ENCODE results near the gene CDRT15. TPM values are rescaled to one million over a fixed set of nuclear protein-coding genes. Genes with fewer than 3 reads are reported as not detected.
"Not testable (repeated sequence)": the region's sequence is repeated elsewhere in the genome, so short reads cannot be mapped to it uniquely, and the experiment has no call there.

The CDRT15 gene
- not detected for polyA plus RNA-seq (2013, experiment 1 of 2)
- polyA plus RNA-seq (2013, experiment 2 of 2), result not detected

DNA sequence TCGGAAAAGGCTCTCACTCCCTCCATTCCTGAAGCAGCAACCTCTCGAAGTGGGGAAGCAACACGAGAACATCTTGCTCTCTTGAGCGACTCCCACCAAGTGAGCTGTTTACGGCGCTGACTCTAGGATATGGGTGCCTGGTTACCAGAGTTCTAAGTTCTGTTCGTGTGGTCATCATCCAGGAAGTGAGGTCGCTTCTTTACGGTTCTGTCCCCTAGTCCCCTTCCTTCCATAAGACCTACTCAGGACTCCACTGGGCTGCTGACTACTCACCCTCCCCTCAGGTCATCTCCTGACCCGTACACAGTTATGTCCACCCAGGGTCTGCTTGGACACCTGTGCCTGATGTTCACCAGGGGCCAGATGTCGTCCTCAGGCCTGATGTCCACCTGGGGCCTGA, at the start of gene CDRT15:
Gene CDRT15, minus strand, starts transcription at position 101 of the 400 bp plus-strand sequence. Its CDS starts 29 bp downstream, at position 72.
- H2BK120ac ChIP-seq (ENCODE audit: low read depth, low read length); H2AK5ac ChIP-seq (ENCODE audit: low read depth, low read length); H3K9ac ChIP-seq (ENCODE audit: low read depth, low read length, poor library complexity); H2BK12ac ChIP-seq (ENCODE audit: low read length); H3K14ac ChIP-seq (ENCODE audit: low read length); H3K4me1 ChIP-seq (ENCODE audit: control insufficient read depth in 2 of 2, insufficient read depth in 1 of 2, low read depth in 1 of 2, low read length in 2 of 2); H4K8ac ChIP-seq (ENCODE audit: low read depth, low read length); H3K27ac ChIP-seq (replicated peaks; ENCODE audit: low read length); H3K18ac ChIP-seq (ENCODE audit: low read length); H3K23ac ChIP-seq (ENCODE audit: low read depth, low read length, poor library complexity); H3K9me3 ChIP-seq (replicated peaks in 1 of 2; ENCODE audit: control insufficient read depth in 2 of 2, insufficient read depth in 1 of 2, low read depth in 1 of 2, low read length in 2 of 2); H2AFZ ChIP-seq (ENCODE audit: low read length); H3K4me3 ChIP-seq (ENCODE audit: low read length in 2 of 2); H3K27me3 ChIP-seq (ENCODE audit: control insufficient read depth in 3 of 3, insufficient read depth in 3 of 3, low read depth in 1 of 3, low read length in 3 of 3); H3K36me3 ChIP-seq (replicated peaks in 1 of 2; ENCODE audit: control insufficient read depth in 2 of 2, insufficient read depth in 2 of 2, low read length in 2 of 2); H3K4ac ChIP-seq (ENCODE audit: low read length); H4K91ac ChIP-seq (ENCODE audit: low read depth, low read length, poor library complexity); H2BK15ac ChIP-seq (ENCODE audit: low read length); DNase-seq (ENCODE audit: low spot score); H3K4me2 ChIP-seq (ENCODE audit: insufficient read depth, low read length, poor library complexity, severe bottlenecking); H2BK5ac ChIP-seq (ENCODE audit: low read length); H3K79me1 ChIP-seq (ENCODE audit: low read depth, low read length): not testable (repeated sequence)
- no CpG with 5 or more reads among the region's 11 CpGs for WGBS, 2 donors (ENCODE audit: extremely low coverage in 2 of 2, insufficient read length in 2 of 2, insufficient replicate concordance in 1 of 2)

- H3K4me2 ChIP-seq (ENCODE audit: insufficient read depth, low read length, poor library complexity, severe bottlenecking), result no peak overlapping the region
- no peak overlapping the region for H2AFZ ChIP-seq (ENCODE audit: low read length)
- H3K4me3 ChIP-seq (ENCODE audit: low read length in 2 of 2), result no peak overlapping the region
- H3K18ac ChIP-seq (ENCODE audit: low read length), result no peak overlapping the region
- no peak overlapping the region for H2BK12ac ChIP-seq (ENCODE audit: low read length)
- H3K27ac ChIP-seq (replicated peaks; ENCODE audit: low read length), result no peak overlapping the region
- no peaks in the 10 kb centered on the region for H3K9me3 ChIP-seq (replicated peaks in 1 of 2; ENCODE audit: control insufficient read depth in 2 of 2, insufficient read depth in 1 of 2, low read depth in 1 of 2, low read length in 2 of 2)
- no peak overlapping the region for H3K23ac ChIP-seq (ENCODE audit: low read depth, low read length, poor library complexity)
- H3K4ac ChIP-seq (ENCODE audit: low read length), result no peak overlapping the region
- WGBS, 2 donors (ENCODE audit: extremely low coverage in 2 of 2, insufficient read length in 2 of 2, insufficient replicate concordance in 1 of 2), result no CpG with 5 or more reads among the region's 2 CpGs
- H3K14ac ChIP-seq (ENCODE audit: low read length), result no peak overlapping the region
- peaks cover 0 to 6% (median 0%) of the 10 kb centered on the region in 3 experiments for H3K27me3 ChIP-seq (ENCODE audit: control insufficient read depth in 3 of 3, insufficient read depth in 3 of 3, low read depth in 1 of 3, low read length in 3 of 3)
- H2AK5ac ChIP-seq (ENCODE audit: low read depth, low read length), result no peak overlapping the region
- H3K79me1 ChIP-seq (ENCODE audit: low read depth, low read length), result no peaks in the 10 kb centered on the region
- H2BK5ac ChIP-seq (ENCODE audit: low read length), result no peak overlapping the region
- H3K9ac ChIP-seq (ENCODE audit: low read depth, low read length, poor library complexity), result no peak overlapping the region
- peaks cover 0 to 1% of the 10 kb centered on the region in 2 donors for H3K4me1 ChIP-seq (ENCODE audit: control insufficient read depth in 2 of 2, insufficient read depth in 1 of 2, low read depth in 1 of 2, low read length in 2 of 2)
- no peak overlapping the region for H2BK15ac ChIP-seq (ENCODE audit: low read length)
- DNase-seq (ENCODE audit: low spot score), result no peak
- H4K8ac ChIP-seq (ENCODE audit: low read depth, low read length), result no peak overlapping the region
- no peak overlapping the region for H2BK120ac ChIP-seq (ENCODE audit: low read depth, low read length)
- H4K91ac ChIP-seq (ENCODE audit: low read depth, low read length, poor library complexity), result no peak overlapping the region
- H3K36me3 ChIP-seq (replicated peaks in 1 of 2; ENCODE audit: control insufficient read depth in 2 of 2, insufficient read depth in 2 of 2, low read length in 2 of 2), result no peaks in the 10 kb centered on the region
Observed at GRCh38 chr17:14282726-14283125, 46.1 kb upstream of the CDRT15 start.

DNA sequence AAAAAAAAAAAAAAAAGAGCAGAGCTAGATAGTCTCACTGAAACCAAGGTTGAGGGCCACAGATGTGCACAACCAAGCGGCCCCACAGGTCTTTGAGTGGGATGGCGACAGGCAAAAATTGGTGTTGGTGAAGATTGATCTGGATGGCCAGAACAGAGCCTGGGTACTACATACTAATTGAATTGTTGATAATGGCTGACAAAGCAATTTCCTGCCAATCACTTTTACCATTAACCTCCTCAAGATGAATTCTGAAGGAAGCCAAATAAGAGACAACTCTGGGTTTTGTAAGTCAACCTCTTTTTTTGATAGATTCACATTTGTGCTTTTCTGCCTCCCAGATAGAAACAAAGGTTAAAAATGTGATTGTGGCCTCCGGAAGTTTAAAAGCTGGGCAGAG, 44.9 kb upstream of the CDRT15 start:
- Histone ChIP-seq H3K9me3 (replicated peaks in 1 of 2; ENCODE audit: control insufficient read depth in 2 of 2, insufficient read depth in 1 of 2, low read depth in 1 of 2, low read length in 2 of 2) (no peaks in the 10 kb centered on the region), H2AK5ac (ENCODE audit: low read depth, low read length) (no peak overlapping the region), H2BK12ac (ENCODE audit: low read length) (no peak overlapping the region), H4K8ac (ENCODE audit: low read depth, low read length) (no peak overlapping the region), H3K4me1 (ENCODE audit: control insufficient read depth in 2 of 2, insufficient read depth in 1 of 2, low read depth in 1 of 2, low read length in 2 of 2) (peaks cover 0 to 1% of the 10 kb centered on the region in 2 donors), H2BK120ac (ENCODE audit: low read depth, low read length) (no peak overlapping the region), H3K4me3 (ENCODE audit: low read length in 2 of 2) (no peak overlapping the region), H3K27me3 (ENCODE audit: control insufficient read depth in 3 of 3, insufficient read depth in 3 of 3, low read depth in 1 of 3, low read length in 3 of 3) (peaks cover 0 to 6% (median 0%) of the 10 kb centered on the region in 3 experiments), H3K18ac (ENCODE audit: low read length) (no peak overlapping the region), H2AFZ (ENCODE audit: low read length) (no peak overlapping the region), H3K23ac (ENCODE audit: low read depth, low read length, poor library complexity) (no peak overlapping the region), H4K91ac (ENCODE audit: low read depth, low read length, poor library complexity) (no peak overlapping the region), H3K4ac (ENCODE audit: low read length) (no peak overlapping the region), H3K27ac (replicated peaks; ENCODE audit: low read length) (no peak overlapping the region), H3K36me3 (replicated peaks in 1 of 2; ENCODE audit: control insufficient read depth in 2 of 2, insufficient read depth in 2 of 2, low read length in 2 of 2) (no peaks in the 10 kb centered on the region), H2BK15ac (ENCODE audit: low read length) (no peak overlapping the region), H3K14ac (ENCODE audit: low read length) (no peak overlapping the region), H3K79me1 (ENCODE audit: low read depth, low read length) (no peaks in the 10 kb centered on the region), H2BK5ac (ENCODE audit: low read length) (no peak overlapping the region), H3K4me2 (ENCODE audit: insufficient read depth, low read length, poor library complexity, severe bottlenecking) (no peak overlapping the region), H3K9ac (ENCODE audit: low read depth, low read length, poor library complexity) (no peak overlapping the region)
- no CpG with 5 or more reads among the region's 3 CpGs for WGBS, 2 donors (ENCODE audit: extremely low coverage in 2 of 2, insufficient read length in 2 of 2, insufficient replicate concordance in 1 of 2)
- no peak for DNase-seq (ENCODE audit: low spot score)

- no peak overlapping the region for H3K23ac ChIP-seq (ENCODE audit: low read depth, low read length, poor library complexity)
- peaks cover 0 to 3% of the 10 kb centered on the region in 2 donors for H3K9me3 ChIP-seq (replicated peaks in 1 of 2; ENCODE audit: control insufficient read depth in 2 of 2, insufficient read depth in 1 of 2, low read depth in 1 of 2, low read length in 2 of 2)
- no peak overlapping the region for H4K8ac ChIP-seq (ENCODE audit: low read depth, low read length)
- no peak overlapping the region for H3K4me2 ChIP-seq (ENCODE audit: insufficient read depth, low read length, poor library complexity, severe bottlenecking)
- H3K4me1 ChIP-seq (ENCODE audit: control insufficient read depth in 2 of 2, insufficient read depth in 1 of 2, low read depth in 1 of 2, low read length in 2 of 2), result no peaks in the 10 kb centered on the region
- no peak for DNase-seq (ENCODE audit: low spot score)
- H3K18ac ChIP-seq (ENCODE audit: low read length), result no peak overlapping the region
- H3K36me3 ChIP-seq (replicated peaks in 1 of 2; ENCODE audit: control insufficient read depth in 2 of 2, insufficient read depth in 2 of 2, low read length in 2 of 2), result no peaks in the 10 kb centered on the region
- no peak overlapping the region for H2BK12ac ChIP-seq (ENCODE audit: low read length)
- no peak overlapping the region for H3K27ac ChIP-seq (replicated peaks; ENCODE audit: low read length)
- no peak overlapping the region for H2BK120ac ChIP-seq (ENCODE audit: low read depth, low read length)
- no peak overlapping the region for H3K9ac ChIP-seq (ENCODE audit: low read depth, low read length, poor library complexity)
- WGBS, 2 donors (ENCODE audit: extremely low coverage in 2 of 2, insufficient read length in 2 of 2, insufficient replicate concordance in 1 of 2), result no CpG with 5 or more reads among the region's 2 CpGs
- no peak overlapping the region for H3K4me3 ChIP-seq (ENCODE audit: low read length in 2 of 2)
- H3K4ac ChIP-seq (ENCODE audit: low read length), result no peak overlapping the region
- no peak overlapping the region for H2BK5ac ChIP-seq (ENCODE audit: low read length)
- H3K14ac ChIP-seq (ENCODE audit: low read length), result no peak overlapping the region
- H4K91ac ChIP-seq (ENCODE audit: low read depth, low read length, poor library complexity), result no peak overlapping the region
- H2AK5ac ChIP-seq (ENCODE audit: low read depth, low read length), result no peak overlapping the region
- no peak overlapping the region for H2AFZ ChIP-seq (ENCODE audit: low read length)
- H3K27me3 ChIP-seq (ENCODE audit: control insufficient read depth in 3 of 3, insufficient read depth in 3 of 3, low read depth in 1 of 3, low read length in 3 of 3), result no peaks in the 10 kb centered on the region
- H2BK15ac ChIP-seq (ENCODE audit: low read length), result no peak overlapping the region
- no peaks in the 10 kb centered on the region for H3K79me1 ChIP-seq (ENCODE audit: low read depth, low read length)
Observed at GRCh38 chr17:14276535-14277250, 40.0 kb upstream of the CDRT15 start.

All from neuronal stem cell (in vitro differentiated cells).